Measurements from ENCODE around the gene KRT15. TPM values are rescaled to one million over a fixed set of nuclear protein-coding genes. Genes with fewer than 3 reads are reported as not detected.

The KRT15 gene
- polyA plus RNA-seq, 1 of the 3 experiments (the other 2 are of a cell fraction), result 16.9 TPM

- peaks cover 9 to 18% of the 10 kb centered on the region in 2 experiments; a peak in 3 of 4 replicates for H3K4me1 ChIP-seq (ENCODE audit: control insufficient read depth in 1 of 2, insufficient read depth in 2 of 2, low read depth in 1 of 2, low read length in 1 of 2)
- H3K4me2 ChIP-seq, result peak overlapping the region; percentile 59
- H3K27ac ChIP-seq (ENCODE audit: low read depth in 2 of 2, low read length in 1 of 2), result peak overlapping the region in 1 of 2 experiments; percentile 30; a peak in 2 of 4 replicates
- H2AFZ ChIP-seq (ENCODE audit: low read depth), result no peak overlapping the region
- no peaks in the 10 kb centered on the region for H3K9me2 ChIP-seq
- no peak for TF ChIP-seq FOSL2 (IDR thresholded peaks at IDR 0.05; ENCODE audit: borderline replicate concordance, low read depth)
- CTCF ChIA-PET, result interaction anchor here (0.8 to 1.1 kb wide), 2 partner anchors 49 to 149 kb away, joined by 3 to 4 read pairs; no protein-coding TSS in a partner anchor
- POLR2A ChIA-PET, result no interaction called here
- H3K79me2 ChIP-seq (ENCODE audit: insufficient read depth), result no peaks in the 10 kb centered on the region
- no peak for DNase-seq
- H3K9ac ChIP-seq, result 0 out of 2 replicates have a peak overlapping the region, but pooled peaks have one; percentile 22
- H3K4me3 ChIP-seq (ENCODE audit: low read depth in 2 of 2, low read length in 1 of 2), result no peak overlapping the region
- no peaks in the 10 kb centered on the region for H3K9me3 ChIP-seq
- no peaks in the 10 kb centered on the region for H3K36me3 ChIP-seq (replicated peaks in 1 of 2; ENCODE audit: control insufficient read depth in 1 of 2, insufficient read depth in 2 of 2, low read length in 1 of 2)
- no peaks in the 10 kb centered on the region for H3K27me3 ChIP-seq (ENCODE audit: insufficient read depth)
- H3F3A ChIP-seq (replicated peaks; ENCODE audit: insufficient read depth), result peaks cover 3% of the 10 kb centered on the region
- no peaks in the 10 kb centered on the region for H4K20me1 ChIP-seq (ENCODE audit: insufficient read depth)
- WGBS (ENCODE audit: low lambda C conversion rate), result 86% methylated on average over 5 of the region's 5 CpGs
Observed at GRCh38 chr17:41499714-41500113, 19.0 kb downstream of the KRT15 start.

GRCh38 chr17:41498276-41498675 lies 20.4 kb downstream of the KRT15 start:
- POLR2A ChIA-PET, result no interaction called here
- WGBS (ENCODE audit: low lambda C conversion rate), result 88% methylated on average over 6 of the region's 6 CpGs
- Histone ChIP-seq H3K4me1 (ENCODE audit: control insufficient read depth in 1 of 2, insufficient read depth in 2 of 2, low read depth in 1 of 2, low read length in 1 of 2) (peaks cover 9 to 19% of the 10 kb centered on the region in 2 experiments; a peak in 3 of 4 replicates), H3F3A (replicated peaks; ENCODE audit: insufficient read depth) (no peaks in the 10 kb centered on the region), H3K4me3 (ENCODE audit: low read depth in 2 of 2, low read length in 1 of 2) (no peak overlapping the region), H3K9me2 (no peaks in the 10 kb centered on the region), H3K9me3 (no peaks in the 10 kb centered on the region), H3K27ac (ENCODE audit: low read depth in 2 of 2, low read length in 1 of 2) (no peak overlapping the region), H3K79me2 (ENCODE audit: insufficient read depth) (no peaks in the 10 kb centered on the region), H3K36me3 (replicated peaks in 1 of 2; ENCODE audit: control insufficient read depth in 1 of 2, insufficient read depth in 2 of 2, low read length in 1 of 2) (no peaks in the 10 kb centered on the region), H3K9ac (no peak overlapping the region), H2AFZ (ENCODE audit: low read depth) (no peak overlapping the region), H4K20me1 (ENCODE audit: insufficient read depth) (no peaks in the 10 kb centered on the region), H3K4me2 (no peak overlapping the region), H3K27me3 (ENCODE audit: insufficient read depth) (no peaks in the 10 kb centered on the region)
- CTCF ChIA-PET, result interaction anchor here (1.1 to 8.5 kb wide), 5 partner anchors 10 to 169 kb away, joined by 3 to 67 read pairs (median 5); no protein-coding TSS in a partner anchor
- no peak for DNase-seq
- TF ChIP-seq TAF1 (IDR thresholded peaks at IDR 0.05; ENCODE audit: borderline replicate concordance, low read depth, low read length), result no peak
- no peak for TF ChIP-seq EZH2phosphoT487 (IDR thresholded peaks at IDR 0.05; ENCODE audit: borderline replicate concordance, low read depth)
- TF ChIP-seq MXI1 (IDR thresholded peaks at IDR 0.05; ENCODE audit: low read depth, low read length), result no peak
- no peak for TF ChIP-seq YY1 (IDR thresholded peaks at IDR 0.05; ENCODE audit: low read depth)
- TF ChIP-seq SIN3A (IDR thresholded peaks at IDR 0.05; ENCODE audit: borderline replicate concordance, low read depth, low read length), result no peak
- TF ChIP-seq RFX5 (IDR thresholded peaks at IDR 0.05; ENCODE audit: low read length), result no peak
- TF ChIP-seq NFIC (IDR thresholded peaks at IDR 0.05; ENCODE audit: borderline replicate concordance), result no peak
- TF ChIP-seq CHD2 (IDR thresholded peaks at IDR 0.05; ENCODE audit: low read length, partially characterized antibody), result no peak
- no peak for TF ChIP-seq REST (IDR thresholded peaks at IDR 0.05; ENCODE audit: low read depth, low read length)
- no peak for TF ChIP-seq USF1 (IDR thresholded peaks at IDR 0.05; ENCODE audit: borderline replicate concordance, low read depth)
- TF ChIP-seq RCOR1 (IDR thresholded peaks at IDR 0.05; ENCODE audit: low read length), result no peak
- TF ChIP-seq RAD21 (IDR thresholded peaks at IDR 0.05; ENCODE audit: low read length), result no peak
- no peak for TF ChIP-seq ZBTB33 (IDR thresholded peaks at IDR 0.05; ENCODE audit: borderline replicate concordance, low read depth)

All from SK-N-SH (cell line).